GM10248 (cell line): Measurements from ENCODE around the gene EME1.

Source experiments
- CTCF ChIA-PET: fragments of 300-600 bp; sonication (Branson Sonifier 250); formaldehyde crosslinking; extraction: SDS; loops from one replicate; lab custom pipeline; 2021; ENCODE audit warnings: antibody characterized with exemption; lab: Yijun Ruan, JAX
- POLR2A ChIA-PET: fragments of 350-650 bp; sonication (Branson Sonifier 250); formaldehyde crosslinking; extraction: SDS; loops from one replicate; lab custom pipeline; 2020; ENCODE audit warnings: antibody characterized with exemption; lab: Yijun Ruan, JAX
- DNase-seq: peaks from one replicate; pipeline ENCODE4 v3.0.0; 2012; ENCODE audit errors: extremely low spot score
- TF ChIP-seq, protein P1 (sequence below): IDR thresholded peaks from 2 replicates; pipeline ENCODE4 v1.5.1; 2012; ENCODE audit warnings: mild to moderate bottlenecking, low read depth; ENCODE audit errors: extremely low read depth, missing control alignments, control extremely low read depth

Gene EME1

DNA sequence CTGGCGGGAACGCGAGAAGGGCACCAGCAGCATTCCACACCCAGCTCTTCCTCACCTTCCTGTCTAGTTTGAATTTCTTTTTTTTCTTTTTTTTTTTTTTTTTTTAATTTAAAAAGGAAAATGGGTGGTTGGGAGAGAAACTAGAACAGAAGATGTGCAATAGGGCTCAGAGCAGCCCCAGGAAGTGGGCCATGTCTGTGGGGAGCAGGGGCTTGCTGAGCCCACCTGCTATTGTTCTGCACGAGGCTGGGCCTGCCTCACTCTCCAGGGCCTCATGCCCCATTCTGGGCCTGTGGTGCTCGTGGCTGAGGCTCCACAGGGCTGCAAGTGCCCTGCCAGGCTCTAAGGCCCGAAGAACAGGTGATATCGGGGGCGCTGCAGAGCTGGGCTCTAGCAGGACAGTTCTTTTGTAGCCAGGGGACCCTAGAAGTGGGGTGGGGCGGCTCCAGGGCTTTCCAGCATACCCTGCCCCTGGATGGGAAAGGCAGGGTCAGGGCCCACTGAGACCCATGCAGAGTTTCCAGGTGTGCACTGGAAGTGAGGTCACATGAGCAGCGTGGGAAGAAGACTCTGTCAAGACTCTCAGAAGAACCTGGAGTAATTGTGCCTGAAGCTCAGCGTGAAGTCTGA is 12.4 kb upstream of the EME1 start:
- CTCF ChIA-PET, result interaction anchor here (0.7 to 5.6 kb wide), 12 partner anchors 11 to 334 kb away, joined by 3 to 66 read pairs (median 8); partner anchors contain the start of genes EME1, LRRC59, MRPL27 and XYLT2
- no peak for DNase-seq
- TF ChIP-seq, protein P1, sequence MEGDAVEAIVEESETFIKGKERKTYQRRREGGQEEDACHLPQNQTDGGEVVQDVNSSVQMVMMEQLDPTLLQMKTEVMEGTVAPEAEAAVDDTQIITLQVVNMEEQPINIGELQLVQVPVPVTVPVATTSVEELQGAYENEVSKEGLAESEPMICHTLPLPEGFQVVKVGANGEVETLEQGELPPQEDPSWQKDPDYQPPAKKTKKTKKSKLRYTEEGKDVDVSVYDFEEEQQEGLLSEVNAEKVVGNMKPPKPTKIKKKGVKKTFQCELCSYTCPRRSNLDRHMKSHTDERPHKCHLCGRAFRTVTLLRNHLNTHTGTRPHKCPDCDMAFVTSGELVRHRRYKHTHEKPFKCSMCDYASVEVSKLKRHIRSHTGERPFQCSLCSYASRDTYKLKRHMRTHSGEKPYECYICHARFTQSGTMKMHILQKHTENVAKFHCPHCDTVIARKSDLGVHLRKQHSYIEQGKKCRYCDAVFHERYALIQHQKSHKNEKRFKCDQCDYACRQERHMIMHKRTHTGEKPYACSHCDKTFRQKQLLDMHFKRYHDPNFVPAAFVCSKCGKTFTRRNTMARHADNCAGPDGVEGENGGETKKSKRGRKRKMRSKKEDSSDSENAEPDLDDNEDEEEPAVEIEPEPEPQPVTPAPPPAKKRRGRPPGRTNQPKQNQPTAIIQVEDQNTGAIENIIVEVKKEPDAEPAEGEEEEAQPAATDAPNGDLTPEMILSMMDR, result no peak
- POLR2A ChIA-PET, result interaction anchor here (0.6 kb wide), 2 partner anchors 16 to 573 kb away, joined by 3 to 7 read pairs; no protein-coding TSS in a partner anchor

DNA sequence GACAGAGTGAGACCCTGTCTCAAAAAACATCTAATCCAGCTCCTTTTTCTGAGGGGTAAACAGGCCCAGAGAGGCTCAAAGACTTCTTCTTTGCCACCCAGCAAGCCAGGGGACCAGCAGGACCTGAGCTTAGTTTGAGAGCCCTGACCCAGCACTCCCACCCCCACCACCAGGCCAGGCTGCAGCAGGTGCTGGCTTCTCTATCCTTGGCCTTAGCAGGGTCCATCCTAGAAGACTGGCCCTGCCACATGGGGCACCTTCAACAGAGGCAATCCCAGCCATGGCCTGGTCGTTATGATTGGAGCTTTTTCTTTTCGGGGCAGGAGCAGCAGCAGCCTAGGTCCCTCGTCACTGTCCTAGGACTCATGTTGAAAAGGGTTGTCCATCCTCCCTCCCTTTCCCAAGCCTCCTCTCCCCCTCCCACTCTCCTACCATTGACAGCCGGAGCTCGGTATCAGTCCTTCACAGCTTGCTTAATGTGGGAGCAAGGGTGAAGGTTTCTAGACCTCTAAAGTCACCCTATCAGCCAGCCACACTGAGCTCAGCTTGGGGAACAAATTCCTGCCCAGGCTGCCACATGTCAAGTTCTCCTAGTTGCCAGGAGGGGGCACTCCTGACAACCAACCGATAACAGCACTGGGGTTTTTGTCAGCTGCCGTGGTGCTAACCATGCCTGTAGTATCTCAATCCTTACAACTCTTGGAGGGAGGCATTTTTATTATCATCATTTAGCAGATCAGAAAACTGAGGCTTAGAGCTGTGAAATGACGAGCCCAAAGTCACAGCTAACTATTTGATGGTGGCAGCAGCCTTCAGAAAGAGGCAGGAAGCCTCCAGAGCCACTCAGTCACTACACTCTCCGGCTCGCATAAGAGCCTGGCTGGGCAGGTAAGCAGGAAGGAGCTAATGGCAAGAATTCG is 11.2 kb upstream of the EME1 start:
- DNase-seq, result peak; percentile 85
- ChIA-PET POLR2A (interaction anchor here (0.6 to 0.8 kb wide), 2 partner anchors 10 kb away, joined by 4 to 8 read pairs; no protein-coding TSS in a partner anchor), CTCF (interaction anchor here (0.7 to 5.6 kb wide), 32 partner anchors 9 to 268 kb away, joined by 3 to 66 read pairs (median 4); partner anchors contain the start of genes ACSF2, COL1A1, EME1 and LRRC59)
- TF ChIP-seq, protein P1, result peak; percentile 66

- no peak for DNase-seq
- ChIA-PET POLR2A (interaction anchor here (0.8 kb wide), 1 partner anchor 10 kb away, joined by 4 read pairs; no protein-coding TSS in a partner anchor), CTCF (interaction anchor here (0.7 to 5.6 kb wide), 29 partner anchors 9 to 267 kb away, joined by 3 to 66 read pairs (median 5); partner anchors contain the start of genes ACSF2, COL1A1, EME1 and LRRC59)
- TF ChIP-seq, protein P1, result no peak
Measured at GRCh38 chr17:50362661-50363060, 10.4 kb upstream of the EME1 start.

DNA sequence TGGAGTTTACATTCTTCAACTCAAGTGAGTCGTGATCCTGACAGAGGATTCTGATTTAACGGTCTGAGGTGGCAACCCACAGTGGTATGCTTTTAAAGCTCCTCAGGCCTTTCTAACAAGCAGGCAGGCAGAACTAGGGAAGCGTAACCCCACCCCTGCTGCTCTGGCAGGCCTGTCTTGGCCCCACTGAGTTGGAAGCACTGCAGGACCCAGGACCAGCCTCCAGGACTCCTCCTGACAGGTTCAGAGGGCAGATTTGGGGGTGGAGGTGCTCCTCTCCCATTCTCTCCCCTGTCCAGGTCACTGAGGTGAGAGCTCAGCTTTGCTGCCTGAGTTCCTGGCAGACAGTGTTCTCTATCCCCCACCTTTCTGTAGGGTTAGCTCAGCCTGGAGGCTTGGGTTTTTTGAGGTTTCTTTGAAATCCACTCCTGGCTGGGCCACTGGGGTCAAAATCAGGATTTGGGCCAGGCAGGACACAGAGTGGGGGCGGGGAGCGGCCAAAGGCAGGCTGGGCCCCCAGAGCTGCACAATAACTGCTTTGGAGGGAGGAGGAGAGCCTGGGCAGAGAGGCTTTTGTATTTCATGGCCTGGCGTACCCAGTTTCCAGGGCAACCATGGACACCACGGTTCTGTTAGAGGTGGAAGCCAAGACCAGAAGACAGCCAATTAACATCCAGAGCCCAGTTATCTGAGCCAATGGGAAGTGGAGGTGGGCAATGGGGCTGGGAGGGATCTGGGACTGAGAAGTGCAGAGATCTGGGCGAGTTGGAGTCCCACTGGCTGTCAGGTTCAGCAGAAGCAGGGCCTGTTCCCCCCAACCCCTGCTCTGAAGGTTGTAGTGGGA is 9.6 kb upstream of the EME1 start:
- no peak for DNase-seq
- CTCF ChIA-PET, result interaction anchor here (0.9 to 5.6 kb wide), 12 partner anchors 8 to 162 kb away, joined by 3 to 66 read pairs (median 13); partner anchors contain the start of genes ACSF2, COL1A1, EME1 and LRRC59
- TF ChIP-seq, protein P1, result no peak
- POLR2A ChIA-PET, result no interaction called here

DNA sequence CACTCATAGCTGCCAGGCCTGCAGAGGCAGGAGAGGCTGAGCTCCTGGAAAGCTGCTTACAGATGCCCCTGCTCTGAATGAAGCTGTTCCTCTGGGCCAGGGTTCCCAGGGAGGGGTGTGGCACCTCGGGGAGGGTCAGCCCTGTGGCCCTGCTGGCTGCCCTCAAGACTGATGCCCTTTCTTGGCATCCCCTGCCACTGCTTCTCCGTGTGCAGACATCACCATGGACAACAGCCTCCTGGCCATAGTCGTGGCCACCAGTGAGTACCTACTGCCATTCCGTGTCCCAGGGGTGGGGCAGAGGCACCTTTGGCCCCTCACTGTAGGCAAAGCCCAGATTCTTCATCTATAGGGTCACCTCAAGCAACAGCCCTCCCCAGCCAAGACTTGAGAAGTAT is 9.0 kb upstream of the EME1 start:
- DNase-seq, result no peak
- POLR2A ChIA-PET, result no interaction called here
- TF ChIP-seq, protein P1, result no peak
- CTCF ChIA-PET, result interaction anchor here (0.7 to 3.5 kb wide), 5 partner anchors 33 to 164 kb away, joined by 3 to 59 read pairs (median 13); partner anchors contain the start of genes COL1A1 and LRRC59
